SU-DHL-6 (cell line): ENCODE results near the gene SLC27A6.

Experiments
- EZH2phosphoT487 ChIP-seq: fragments of 200-600 bp; sonication (generic), shearing (Covaris generic); conservative IDR thresholded peaks from 2 replicates; pipeline ENCODE4 v1.6.1; 2018; ENCODE audit warnings: mild to moderate bottlenecking, antibody characterized with exemption, low read length, moderate library complexity, mixed read lengths
- TF ChIP-seq, protein P1 (sequence below): fragments of 200-600 bp; sonication (generic); IDR thresholded peaks from one replicate; pipeline ENCODE4 v1.5.1; 2017; ENCODE audit warnings: antibody characterized with exemption, mild to moderate bottlenecking, low read length, moderate library complexity; ENCODE audit not compliant: insufficient read depth, poor library complexity, severe bottlenecking

- TF ChIP-seq, protein P1, sequence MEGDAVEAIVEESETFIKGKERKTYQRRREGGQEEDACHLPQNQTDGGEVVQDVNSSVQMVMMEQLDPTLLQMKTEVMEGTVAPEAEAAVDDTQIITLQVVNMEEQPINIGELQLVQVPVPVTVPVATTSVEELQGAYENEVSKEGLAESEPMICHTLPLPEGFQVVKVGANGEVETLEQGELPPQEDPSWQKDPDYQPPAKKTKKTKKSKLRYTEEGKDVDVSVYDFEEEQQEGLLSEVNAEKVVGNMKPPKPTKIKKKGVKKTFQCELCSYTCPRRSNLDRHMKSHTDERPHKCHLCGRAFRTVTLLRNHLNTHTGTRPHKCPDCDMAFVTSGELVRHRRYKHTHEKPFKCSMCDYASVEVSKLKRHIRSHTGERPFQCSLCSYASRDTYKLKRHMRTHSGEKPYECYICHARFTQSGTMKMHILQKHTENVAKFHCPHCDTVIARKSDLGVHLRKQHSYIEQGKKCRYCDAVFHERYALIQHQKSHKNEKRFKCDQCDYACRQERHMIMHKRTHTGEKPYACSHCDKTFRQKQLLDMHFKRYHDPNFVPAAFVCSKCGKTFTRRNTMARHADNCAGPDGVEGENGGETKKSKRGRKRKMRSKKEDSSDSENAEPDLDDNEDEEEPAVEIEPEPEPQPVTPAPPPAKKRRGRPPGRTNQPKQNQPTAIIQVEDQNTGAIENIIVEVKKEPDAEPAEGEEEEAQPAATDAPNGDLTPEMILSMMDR = no peak
- no peak for TF ChIP-seq EZH2phosphoT487
Observed at GRCh38 chr5:128919542-128919941, 45.7 kb upstream of the SLC27A6 start.
